Panc1 (cell line): ENCODE data around the gene SHB.

Experiments
- TF ChIP-seq, protein P1 (sequence below): fragments of 450-650 bp; IDR thresholded peaks from 2 replicates; pipeline ENCODE4 v1.5.1; 2017; ENCODE audit warnings: mild to moderate bottlenecking
- TF ChIP-seq, protein P2 (sequence below), 2 experiments: IDR thresholded peaks; 2 replicates each; pipeline ENCODE4 v1.6.1; 2011 to 2012; ENCODE audit warnings: low read depth in 2 of 2, control low read depth in 1 of 2, low read length in 1 of 2, mild to moderate bottlenecking in 1 of 2, moderate library complexity in 1 of 2; ENCODE audit not compliant: insufficient read depth in 1 of 2

DNA sequence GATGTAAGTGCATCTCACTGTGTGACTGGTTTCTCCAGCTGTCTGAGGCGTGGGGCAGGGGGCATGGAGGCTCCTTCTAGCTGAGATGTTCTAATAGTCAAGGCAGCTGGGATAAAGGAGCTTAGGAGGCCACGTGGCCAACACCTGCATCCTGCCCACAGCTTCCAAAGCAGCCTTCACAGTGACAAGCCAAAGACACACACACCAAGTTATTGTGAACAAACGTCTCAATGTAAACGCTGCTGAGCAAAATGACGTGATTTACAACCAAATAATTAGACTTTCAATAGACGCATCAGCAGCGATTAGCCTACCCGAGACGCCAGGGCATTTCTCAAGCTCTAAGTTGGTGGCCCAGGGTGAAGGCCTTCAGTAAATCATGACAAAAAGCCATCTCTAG is 141.9 kb downstream of the SHB start:
- TF ChIP-seq, protein P1, sequence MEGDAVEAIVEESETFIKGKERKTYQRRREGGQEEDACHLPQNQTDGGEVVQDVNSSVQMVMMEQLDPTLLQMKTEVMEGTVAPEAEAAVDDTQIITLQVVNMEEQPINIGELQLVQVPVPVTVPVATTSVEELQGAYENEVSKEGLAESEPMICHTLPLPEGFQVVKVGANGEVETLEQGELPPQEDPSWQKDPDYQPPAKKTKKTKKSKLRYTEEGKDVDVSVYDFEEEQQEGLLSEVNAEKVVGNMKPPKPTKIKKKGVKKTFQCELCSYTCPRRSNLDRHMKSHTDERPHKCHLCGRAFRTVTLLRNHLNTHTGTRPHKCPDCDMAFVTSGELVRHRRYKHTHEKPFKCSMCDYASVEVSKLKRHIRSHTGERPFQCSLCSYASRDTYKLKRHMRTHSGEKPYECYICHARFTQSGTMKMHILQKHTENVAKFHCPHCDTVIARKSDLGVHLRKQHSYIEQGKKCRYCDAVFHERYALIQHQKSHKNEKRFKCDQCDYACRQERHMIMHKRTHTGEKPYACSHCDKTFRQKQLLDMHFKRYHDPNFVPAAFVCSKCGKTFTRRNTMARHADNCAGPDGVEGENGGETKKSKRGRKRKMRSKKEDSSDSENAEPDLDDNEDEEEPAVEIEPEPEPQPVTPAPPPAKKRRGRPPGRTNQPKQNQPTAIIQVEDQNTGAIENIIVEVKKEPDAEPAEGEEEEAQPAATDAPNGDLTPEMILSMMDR = no peak
- TF ChIP-seq, protein P2, sequence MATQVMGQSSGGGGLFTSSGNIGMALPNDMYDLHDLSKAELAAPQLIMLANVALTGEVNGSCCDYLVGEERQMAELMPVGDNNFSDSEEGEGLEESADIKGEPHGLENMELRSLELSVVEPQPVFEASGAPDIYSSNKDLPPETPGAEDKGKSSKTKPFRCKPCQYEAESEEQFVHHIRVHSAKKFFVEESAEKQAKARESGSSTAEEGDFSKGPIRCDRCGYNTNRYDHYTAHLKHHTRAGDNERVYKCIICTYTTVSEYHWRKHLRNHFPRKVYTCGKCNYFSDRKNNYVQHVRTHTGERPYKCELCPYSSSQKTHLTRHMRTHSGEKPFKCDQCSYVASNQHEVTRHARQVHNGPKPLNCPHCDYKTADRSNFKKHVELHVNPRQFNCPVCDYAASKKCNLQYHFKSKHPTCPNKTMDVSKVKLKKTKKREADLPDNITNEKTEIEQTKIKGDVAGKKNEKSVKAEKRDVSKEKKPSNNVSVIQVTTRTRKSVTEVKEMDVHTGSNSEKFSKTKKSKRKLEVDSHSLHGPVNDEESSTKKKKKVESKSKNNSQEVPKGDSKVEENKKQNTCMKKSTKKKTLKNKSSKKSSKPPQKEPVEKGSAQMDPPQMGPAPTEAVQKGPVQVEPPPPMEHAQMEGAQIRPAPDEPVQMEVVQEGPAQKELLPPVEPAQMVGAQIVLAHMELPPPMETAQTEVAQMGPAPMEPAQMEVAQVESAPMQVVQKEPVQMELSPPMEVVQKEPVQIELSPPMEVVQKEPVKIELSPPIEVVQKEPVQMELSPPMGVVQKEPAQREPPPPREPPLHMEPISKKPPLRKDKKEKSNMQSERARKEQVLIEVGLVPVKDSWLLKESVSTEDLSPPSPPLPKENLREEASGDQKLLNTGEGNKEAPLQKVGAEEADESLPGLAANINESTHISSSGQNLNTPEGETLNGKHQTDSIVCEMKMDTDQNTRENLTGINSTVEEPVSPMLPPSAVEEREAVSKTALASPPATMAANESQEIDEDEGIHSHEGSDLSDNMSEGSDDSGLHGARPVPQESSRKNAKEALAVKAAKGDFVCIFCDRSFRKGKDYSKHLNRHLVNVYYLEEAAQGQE (IDR thresholded peaks at IDR 0.05; ENCODE audit: insufficient read depth in 1 of 2, low read depth in 2 of 2, low read length in 1 of 2) = no peak
